Muscle of leg (tissue), 11 donors: Measurements from ENCODE around the gene ATP8A2. TPM values are rescaled to one million over a fixed set of nuclear protein-coding genes. Genes with fewer than 3 reads are reported as not detected.

Source experiments
- DNase-seq: peaks from one replicate; pipeline ENCODE4 v3.0.0; 2013
- H3K27ac ChIP-seq: one replicate; pipeline ENCODE4 v1.5.1; 2013; ENCODE audit warnings: mild to moderate bottlenecking, low read length, control low read depth
- H3K27me3 ChIP-seq: one replicate; pipeline ENCODE4 v1.6.1; 2013; ENCODE audit warnings: low read length; ENCODE audit not compliant: control insufficient read depth, insufficient read depth
- H3K36me3 ChIP-seq: one replicate; pipeline ENCODE4 v1.6.1; 2013; ENCODE audit warnings: low read length; ENCODE audit not compliant: control insufficient read depth, insufficient read depth
- H3K4me1 ChIP-seq: one replicate; pipeline ENCODE4 v1.6.1; 2013; ENCODE audit warnings: low read length; ENCODE audit not compliant: control insufficient read depth, insufficient read depth
- H3K4me3 ChIP-seq: one replicate; pipeline ENCODE4 v1.5.1; 2013; ENCODE audit warnings: low read length, control low read depth
- H3K9me3 ChIP-seq: replicated peaks from 2 replicates; pipeline ENCODE4 v1.6.1; 2013; ENCODE audit warnings: low read depth, low read length; ENCODE audit not compliant: control insufficient read depth
- WGBS: methylation state at CpG from one replicate; pipeline ENCODE4 v1.1.5; 2013; ENCODE audit warnings: missing lambda C conversion rate; ENCODE audit not compliant: insufficient coverage; 5-methylcytosine and 5-hydroxymethylcytosine counted together
- polyA plus RNA-seq, 8 donors: library from polyadenylated mRNA; unstranded; fragments of 120-200 nt; gene quantifications; one replicate each; pipeline versions ENCODE4 v1.2.1 to v1.2.3, GENCODE V29; 2013; ENCODE audit warnings: inconsistent platforms in 1 of 8, low replicate concordance in 1 of 8; ENCODE audit not compliant: insufficient read length in 8 of 8, insufficient read depth in 1 of 8
- total RNA-seq: library from RNA; stranded (reverse); fragments of 120-200 nt; gene quantifications from one replicate; pipeline ENCODE4 v1.2.4, GENCODE V29; 2013

Gene ATP8A2
- total and polyA plus RNA-seq, 9 donors: 0.89 to 2.9 (median 1.6) TPM

DNA sequence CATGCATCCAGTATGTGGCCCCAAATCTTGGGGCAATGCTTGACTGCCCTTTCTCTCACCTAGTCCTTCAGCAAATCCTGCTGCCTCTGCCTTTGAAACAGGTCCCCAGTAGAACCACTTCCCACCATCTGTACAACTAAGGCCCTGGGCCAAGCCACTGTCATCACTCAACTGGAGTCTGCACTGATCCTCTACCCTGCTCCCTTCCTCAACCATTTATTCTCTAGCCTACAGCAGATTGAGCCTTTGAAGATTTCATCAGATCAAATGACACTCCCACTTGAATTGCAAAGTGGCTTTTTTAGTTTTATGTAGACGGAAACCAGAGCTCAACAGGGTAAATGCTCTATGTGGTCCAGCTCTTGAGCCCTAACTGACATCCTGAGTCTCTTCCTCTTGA is 43.5 kb downstream of the ATP8A2 start:
- WGBS: 0% methylated on average over 1 of the region's 1 CpG
- no peaks in the 10 kb centered on the region for H3K4me1 ChIP-seq
- DNase-seq: no peak
- no peaks in the 10 kb centered on the region for H3K27me3 ChIP-seq
- H3K9me3 ChIP-seq: no peaks in the 10 kb centered on the region
- no peaks in the 10 kb centered on the region for H3K36me3 ChIP-seq
- no peak overlapping the region for H3K27ac ChIP-seq
- H3K4me3 ChIP-seq: no peak overlapping the region

DNA sequence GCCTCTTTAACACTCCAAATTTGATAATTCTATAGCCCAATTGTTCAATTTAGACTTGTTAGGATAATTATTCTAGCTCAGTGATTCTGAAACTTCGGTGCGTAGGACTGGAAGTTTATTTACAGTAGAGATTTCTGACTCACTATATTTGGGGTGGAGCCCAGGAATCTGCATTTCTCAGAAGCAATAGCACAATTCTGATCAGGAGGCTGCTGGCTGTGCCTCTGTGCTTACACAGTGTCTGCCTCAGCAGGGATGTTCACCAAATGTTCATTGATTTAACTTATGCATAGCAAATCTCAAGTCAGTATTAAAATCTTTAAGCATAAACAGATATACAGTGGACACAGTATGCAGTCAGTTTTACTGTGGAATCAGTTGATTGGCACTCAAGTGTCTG is 45.8 kb downstream of the ATP8A2 start:
- Histone ChIP-seq H3K4me3 (no peak overlapping the region), H3K4me1 (no peaks in the 10 kb centered on the region), H3K9me3 (no peaks in the 10 kb centered on the region), H3K36me3 (no peaks in the 10 kb centered on the region), H3K27ac (no peak overlapping the region), H3K27me3 (no peaks in the 10 kb centered on the region)
- WGBS: no CpG with 5 or more reads among the region's 2 CpGs
- no peak for DNase-seq

DNA sequence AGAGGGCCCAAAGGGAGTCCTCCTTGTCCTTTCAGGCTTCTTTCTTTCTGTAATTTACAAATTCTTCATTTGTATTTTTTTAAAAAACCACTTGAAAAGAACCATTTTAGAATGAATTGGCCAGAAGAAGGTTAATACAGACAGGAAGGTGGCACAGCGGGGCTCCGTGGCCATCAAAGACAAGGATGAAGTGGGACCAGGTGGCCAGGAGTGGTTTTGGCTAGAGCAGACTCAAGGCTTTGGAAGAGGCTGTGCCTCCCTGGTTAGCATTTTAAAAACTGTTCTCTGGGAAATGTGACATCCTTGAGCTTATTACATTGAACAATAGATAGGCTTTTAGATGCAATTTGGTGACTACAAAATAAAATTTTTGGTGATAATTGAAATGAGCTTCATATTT is 48.4 kb downstream of the ATP8A2 start:
- no peaks in the 10 kb centered on the region for H3K4me1 ChIP-seq
- 42% methylated on average over 2 of the region's 2 CpGs for WGBS

DNA sequence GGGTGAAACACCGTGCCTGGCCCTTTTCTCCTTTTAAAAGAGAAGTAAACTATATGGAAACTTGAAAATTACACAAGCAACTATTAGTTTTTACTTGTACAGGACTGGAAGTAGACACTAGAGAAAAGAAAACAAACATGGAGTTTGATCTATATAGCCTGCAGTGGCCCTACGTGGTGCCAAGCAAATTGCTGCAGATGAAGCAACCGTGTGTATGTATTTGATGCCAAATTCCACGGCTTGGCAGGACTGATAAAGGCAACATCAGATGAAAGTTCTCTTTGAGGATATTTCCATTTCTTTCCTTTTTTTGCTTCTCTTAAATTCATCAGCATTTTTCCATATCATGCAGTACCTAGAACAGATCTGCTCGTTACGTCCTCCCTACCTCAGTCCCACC is 49.8 kb downstream of the ATP8A2 start:
- Histone ChIP-seq H3K27me3 (no peaks in the 10 kb centered on the region), H3K36me3 (no peaks in the 10 kb centered on the region), H3K9me3 (no peaks in the 10 kb centered on the region), H3K27ac (no peak overlapping the region), H3K4me3 (no peak overlapping the region), H3K4me1 (no peaks in the 10 kb centered on the region)
- no peak for DNase-seq
- 69% methylated on average over 2 of the region's 6 CpGs for WGBS

More for the DNA sequence above, 48.4 kb downstream of the ATP8A2 start:
- no peak for DNase-seq
- H3K4me3 ChIP-seq: no peak overlapping the region
- no peaks in the 10 kb centered on the region for H3K9me3 ChIP-seq
- no peak overlapping the region for H3K27ac ChIP-seq
- no peaks in the 10 kb centered on the region for H3K27me3 ChIP-seq
- H3K36me3 ChIP-seq: no peaks in the 10 kb centered on the region

DNA sequence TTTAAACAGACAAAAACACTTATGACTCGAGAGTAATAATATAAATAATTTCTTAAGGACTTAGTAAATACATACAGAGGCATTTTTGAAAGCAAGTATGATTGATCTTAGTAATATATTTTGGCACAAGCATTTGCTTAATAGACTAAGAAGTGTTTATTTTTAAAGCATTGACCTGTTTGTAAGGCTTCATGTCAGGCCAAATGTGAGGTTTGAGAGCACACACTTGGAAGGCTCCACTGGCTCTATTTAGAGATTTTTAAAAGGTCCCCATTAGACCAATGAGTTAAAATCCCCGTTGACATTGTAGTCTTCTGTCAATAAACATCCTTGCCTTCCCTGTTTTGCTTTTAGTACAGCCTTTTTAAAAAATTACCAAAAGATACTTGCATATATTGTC is 50.4 kb downstream of the ATP8A2 start:
- Histone ChIP-seq H3K4me1 (no peaks in the 10 kb centered on the region), H3K9me3 (no peaks in the 10 kb centered on the region), H3K27ac (no peak overlapping the region), H3K27me3 (no peaks in the 10 kb centered on the region), H3K36me3 (no peaks in the 10 kb centered on the region), H3K4me3 (no peak overlapping the region)
- no CpG with 5 or more reads among the region's 2 CpGs for WGBS
- no peak for DNase-seq

DNA sequence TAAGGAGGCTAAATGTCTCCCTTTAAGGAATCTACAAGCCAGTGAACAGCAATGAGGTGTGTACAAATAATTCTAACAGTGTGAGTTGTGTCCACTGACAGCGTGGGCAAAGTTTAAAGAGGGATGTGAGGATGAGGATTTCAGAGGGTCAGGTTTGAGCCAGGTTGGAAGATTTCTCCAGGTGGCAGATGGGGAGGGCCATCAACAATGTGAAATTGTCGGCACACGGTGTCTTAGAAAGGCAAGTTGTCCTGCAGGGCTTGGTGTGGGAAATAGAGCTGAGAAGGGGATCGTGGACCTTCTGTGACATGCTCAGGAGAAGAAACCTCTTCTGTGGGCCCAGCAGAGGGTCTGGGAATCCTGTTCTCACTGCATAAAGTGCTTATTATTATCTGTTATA is 52.1 kb downstream of the ATP8A2 start:
- Histone ChIP-seq H3K27ac (no peak overlapping the region), H3K4me3 (no peak overlapping the region), H3K4me1 (no peaks in the 10 kb centered on the region), H3K27me3 (no peaks in the 10 kb centered on the region), H3K9me3 (no peaks in the 10 kb centered on the region), H3K36me3 (no peaks in the 10 kb centered on the region)
- no peak for DNase-seq
- 67% methylated on average over 3 of the region's 4 CpGs for WGBS

DNA sequence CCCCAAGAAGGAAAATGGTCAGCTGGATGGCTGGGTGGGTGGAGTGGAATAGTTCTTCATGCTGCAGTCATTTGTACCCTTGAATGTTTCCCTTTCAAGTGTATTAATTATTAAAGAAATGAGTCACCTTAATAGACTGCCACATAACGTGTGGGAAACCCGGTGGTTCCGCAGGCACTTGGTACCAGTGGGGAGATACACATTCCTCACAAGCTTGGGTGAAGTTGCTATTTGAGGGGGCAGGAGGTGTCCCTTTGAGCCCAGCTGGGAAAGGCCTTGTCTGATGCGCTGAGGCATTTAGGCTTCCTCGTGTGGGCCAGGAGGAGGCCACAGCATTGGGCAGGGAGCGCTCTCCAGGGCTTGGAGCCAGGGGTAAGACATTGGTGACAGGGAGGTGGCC is 57.7 kb downstream of the ATP8A2 start:
- no peaks in the 10 kb centered on the region for H3K27me3 ChIP-seq
- H3K36me3 ChIP-seq: no peaks in the 10 kb centered on the region
- no peak overlapping the region for H3K27ac ChIP-seq
- 63% methylated on average over 3 of the region's 6 CpGs for WGBS
- no peak overlapping the region for H3K4me3 ChIP-seq
- no peak for DNase-seq
- H3K9me3 ChIP-seq: no peaks in the 10 kb centered on the region
- H3K4me1 ChIP-seq: no peaks in the 10 kb centered on the region

DNA sequence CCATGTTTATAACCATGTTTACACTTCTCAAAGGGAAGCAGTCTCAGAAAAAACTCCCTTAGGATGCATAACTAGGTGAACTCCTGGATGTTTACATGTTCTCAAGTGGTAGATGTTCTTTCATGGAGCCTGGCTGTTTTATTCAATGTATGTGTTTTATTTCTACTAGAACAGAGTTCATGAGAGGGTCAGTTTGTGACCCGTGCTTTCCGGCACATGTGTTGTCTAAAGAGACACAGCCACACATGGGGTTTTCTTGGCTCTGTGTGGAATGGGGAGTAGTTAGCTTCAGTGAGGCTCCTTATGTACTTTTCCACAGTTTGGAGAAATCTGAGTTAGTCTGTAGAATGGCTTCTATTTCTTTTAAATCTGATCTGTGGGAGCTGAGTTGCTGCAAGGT is 60.9 kb downstream of the ATP8A2 start:
- Histone ChIP-seq H3K27me3 (no peaks in the 10 kb centered on the region), H3K27ac (no peak overlapping the region), H3K4me3 (no peak overlapping the region), H3K36me3 (no peaks in the 10 kb centered on the region), H3K4me1 (no peaks in the 10 kb centered on the region), H3K9me3 (no peaks in the 10 kb centered on the region)
- no CpG with 5 or more reads among the region's 2 CpGs for WGBS
- peak; percentile 81 for DNase-seq

DNA sequence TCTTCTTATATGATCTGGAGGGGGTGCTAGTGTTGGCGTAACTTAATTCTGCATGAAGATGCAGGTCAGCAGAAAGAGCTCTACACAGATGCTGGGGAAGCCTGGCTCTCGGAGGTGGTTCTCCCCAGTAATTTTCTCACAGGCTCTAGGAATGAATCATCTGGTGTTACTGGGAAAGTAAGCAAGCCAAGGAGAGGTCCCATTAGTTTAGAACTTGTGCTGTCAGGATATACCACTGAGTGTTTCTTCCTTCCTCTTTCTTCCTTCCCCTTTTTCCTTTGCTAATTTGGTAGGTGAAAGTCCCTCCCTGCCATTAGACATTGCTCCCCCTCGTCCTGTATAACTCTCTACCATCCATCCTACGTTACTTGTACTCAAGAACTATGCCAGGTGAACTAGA is 68.3 kb downstream of the ATP8A2 start:
- H3K9me3 ChIP-seq: no peaks in the 10 kb centered on the region
- H3K27ac ChIP-seq: no peak overlapping the region
- H3K36me3 ChIP-seq: no peaks in the 10 kb centered on the region
- H3K4me3 ChIP-seq: no peak overlapping the region
- H3K27me3 ChIP-seq: no peaks in the 10 kb centered on the region
- DNase-seq: no peak
- no peaks in the 10 kb centered on the region for H3K4me1 ChIP-seq
- WGBS: 49% methylated on average over 2 of the region's 4 CpGs

DNA sequence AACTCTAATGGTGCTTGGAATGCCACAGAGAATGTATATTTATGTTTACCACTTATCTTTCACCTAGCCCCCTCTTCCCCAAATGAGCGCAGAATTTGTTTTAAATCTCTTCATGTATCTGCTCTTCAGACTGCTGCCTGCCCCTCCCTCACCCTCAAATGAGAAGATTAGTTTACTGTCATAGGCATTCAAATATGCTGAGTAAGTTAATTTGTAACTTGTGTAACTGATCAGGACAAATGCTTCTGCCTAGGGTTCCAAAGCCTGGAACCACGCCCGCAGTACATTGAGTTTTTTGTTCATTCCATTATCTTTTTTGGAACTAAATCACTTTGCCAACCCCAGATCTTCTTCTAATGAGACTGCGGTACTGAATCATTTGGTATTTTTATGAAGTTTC is 74.5 kb downstream of the ATP8A2 start:
- H3K9me3 ChIP-seq: no peaks in the 10 kb centered on the region
- H3K36me3 ChIP-seq: no peaks in the 10 kb centered on the region
- no peak for DNase-seq
- H3K4me1 ChIP-seq: no peaks in the 10 kb centered on the region
- H3K27me3 ChIP-seq: peaks cover 2% of the 10 kb centered on the region
- WGBS: no CpG with 5 or more reads among the region's 4 CpGs
- no peak overlapping the region for H3K27ac ChIP-seq
- H3K4me3 ChIP-seq: no peak overlapping the region

DNA sequence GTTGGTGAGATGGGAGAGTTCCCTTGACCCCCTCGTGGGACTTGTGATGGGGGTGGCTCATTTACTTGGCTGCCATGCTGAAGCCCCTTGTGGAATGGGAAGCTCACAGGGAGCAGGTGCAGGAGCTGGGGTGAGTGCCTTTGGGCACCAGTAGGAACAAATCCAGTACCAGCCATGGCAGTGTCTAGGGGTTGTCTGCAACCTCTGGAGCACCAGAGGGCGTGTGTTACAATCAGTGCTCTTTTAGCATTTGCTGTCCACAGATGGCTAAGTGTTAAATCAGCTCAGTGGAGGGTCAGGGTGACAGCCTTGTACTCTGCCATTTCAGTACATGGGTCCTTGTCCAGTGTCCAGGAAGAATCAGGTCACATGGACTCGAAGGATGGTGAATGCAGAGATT is 75.6 kb downstream of the ATP8A2 start:
- H3K4me1 ChIP-seq: no peaks in the 10 kb centered on the region
- peaks cover 2% of the 10 kb centered on the region for H3K27me3 ChIP-seq
- no peak overlapping the region for H3K27ac ChIP-seq
- no peak overlapping the region for H3K4me3 ChIP-seq
- H3K36me3 ChIP-seq: no peaks in the 10 kb centered on the region
- no peak for DNase-seq
- H3K9me3 ChIP-seq: no peaks in the 10 kb centered on the region
- WGBS: 72% methylated on average over 2 of the region's 3 CpGs
